Testis (tissue), 3 donors: Measurements from ENCODE around the gene PDGFD. TPM values are rescaled to one million over a fixed set of nuclear protein-coding genes. Genes with fewer than 3 reads are reported as not detected.
A peak's percentile ranks its signal among the peaks of the same experiment; 100 is the strongest.

ENCODE experiments used
- DNase-seq: peaks from one replicate; pipeline ENCODE4 v3.0.0-alpha.2; 2019
- H3K27ac ChIP-seq, 2 donors: fragments of 200-600 bp; sonication (generic); one replicate each; pipeline ENCODE4 v1.5.1; 2019
- H3K27me3 ChIP-seq: fragments of 200-600 bp; sonication (generic); one replicate; pipeline ENCODE4 v1.5.1; 2019
- H3K36me3 ChIP-seq: fragments of 200-600 bp; sonication (generic); one replicate; pipeline ENCODE4 v1.5.1; 2017; ENCODE audit warnings: low read depth; ENCODE audit errors: missing control alignments
- H3K4me1 ChIP-seq: fragments of 200-600 bp; sonication (generic); one replicate; pipeline ENCODE4 v1.5.1; 2019
- H3K4me3 ChIP-seq, 2 donors: fragments of 200-600 bp; sonication (generic); one replicate each; pipeline ENCODE4 v1.5.1; 2017 to 2019
- H3K9me3 ChIP-seq: fragments of 200-600 bp; sonication (generic); one replicate; pipeline ENCODE4 v1.5.1; 2017
- POLR2A ChIP-seq: fragments of 450-650 bp; IDR thresholded peaks from one replicate; pipeline ENCODE4 v1.6.1; 2017; ENCODE audit warnings: antibody characterized with exemption, mild to moderate bottlenecking, moderate library complexity
- WGBS, 2 donors: methylation state at CpG; one replicate each; pipeline ENCODE4 v1.1.5; 2018; 5-methylcytosine and 5-hydroxymethylcytosine counted together
- intact Hi-C: fragments of 100-400 bp; cut with DNase I; formaldehyde crosslinking; loops from one replicate; pipeline ENCODE4 v1.15.1; 2023; ENCODE audit warnings: low total_unique reads
- polyA plus RNA-seq: library from polyadenylated mRNA; stranded (reverse); fragments of 350-450 nt; fragmentation: Illumina TruSeq; extraction: RNeasy Lipid Tissue Mini Kit (QIAGEN cat#74804); gene quantifications from one replicate; pipeline ENCODE4 v1.2.3, GENCODE V29; 2014; ENCODE audit warnings: low read depth, low replicate concordance; ENCODE audit not compliant: insufficient read depth
- total RNA-seq, 2 donors: library from RNA; depleted of rRNA; stranded (reverse); fragments of >200 nt; gene quantifications; one replicate each; pipeline ENCODE4 v1.2.3, GENCODE V29; 2016
- TF ChIP-seq, protein P1 (sequence below), 3 experiments: fragments of 450-650 bp in 2 of 3; fragments of 200-600 bp in 1 of 3; sonication (generic) in 1 of 3; IDR thresholded peaks; one replicate each; pipeline ENCODE4 v1.5.1; 2016 to 2019; ENCODE audit warnings: antibody characterized with exemption in 3 of 3, mild to moderate bottlenecking in 2 of 3, moderate library complexity in 1 of 3

The PDGFD gene
- total and polyA plus RNA-seq, 3 donors from 2014 or later, result 6.0 to 8.1 (median 8.0) TPM

DNA sequence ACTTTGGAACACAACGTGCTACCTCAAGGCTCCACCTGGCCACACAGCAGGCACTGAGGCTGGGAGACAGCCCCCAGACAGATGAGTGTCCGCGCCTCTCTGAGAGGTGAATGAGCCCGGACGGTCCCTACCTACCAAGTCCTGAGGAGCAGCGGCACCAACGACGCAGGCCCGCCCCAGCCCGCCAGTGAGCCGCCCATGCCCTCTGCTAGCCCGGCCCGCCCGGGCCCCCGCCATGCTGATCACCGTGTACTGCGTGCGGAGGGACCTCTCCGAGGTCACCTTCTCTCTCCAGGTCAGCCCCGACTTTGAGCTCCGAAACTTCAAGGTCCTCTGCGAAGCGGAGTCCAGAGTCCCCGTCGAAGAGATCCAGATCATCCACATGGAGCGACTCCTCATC, 127.4 kb downstream of the PDGFD start, which contains the start of gene DDI1:
Gene DDI1 (plus strand): TSS at position 53 of the 400 bp plus-strand sequence. CDS start 183 bp downstream, at position 236.
- no peak for DNase-seq
- WGBS, 2 donors, result 47 to 76% methylated on average over 2 to 26 of the region's 26 CpGs

DNA sequence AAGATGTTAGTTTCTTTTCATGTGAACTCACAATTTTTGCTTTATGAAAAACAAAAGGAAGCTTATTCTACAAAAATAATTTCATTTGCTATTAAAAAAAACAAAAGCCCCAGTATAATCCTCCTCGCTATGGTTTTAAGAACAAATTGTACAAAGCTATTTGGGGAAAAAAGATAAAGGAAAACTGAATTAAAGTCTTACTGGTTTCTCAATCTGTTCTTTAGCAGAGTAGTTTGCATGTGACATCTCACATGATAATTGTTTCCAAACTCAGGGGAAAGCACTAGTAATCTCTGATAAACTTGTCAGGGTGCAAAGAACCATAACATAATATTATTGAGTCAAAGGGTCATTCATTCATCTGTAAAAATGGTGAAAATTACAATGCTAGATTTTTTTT, 130.4 kb downstream of the PDGFD start:
- no peak for DNase-seq
- no peaks in the 10 kb centered on the region for H3K9me3 ChIP-seq
- 26 to 37% methylated on average over 1 of the region's 1 CpG for WGBS, 2 donors
- H3K4me1 ChIP-seq, result peaks cover 16% of the 10 kb centered on the region
- H3K4me3 ChIP-seq, result no peak overlapping the region
- intact Hi-C loops, result no loop called here
- H3K27ac ChIP-seq, result peak overlapping the region; percentile 76 to 89
- H3K36me3 ChIP-seq, result no peaks in the 10 kb centered on the region
- TF ChIP-seq POLR2A, result no peak
- TF ChIP-seq, protein P1, sequence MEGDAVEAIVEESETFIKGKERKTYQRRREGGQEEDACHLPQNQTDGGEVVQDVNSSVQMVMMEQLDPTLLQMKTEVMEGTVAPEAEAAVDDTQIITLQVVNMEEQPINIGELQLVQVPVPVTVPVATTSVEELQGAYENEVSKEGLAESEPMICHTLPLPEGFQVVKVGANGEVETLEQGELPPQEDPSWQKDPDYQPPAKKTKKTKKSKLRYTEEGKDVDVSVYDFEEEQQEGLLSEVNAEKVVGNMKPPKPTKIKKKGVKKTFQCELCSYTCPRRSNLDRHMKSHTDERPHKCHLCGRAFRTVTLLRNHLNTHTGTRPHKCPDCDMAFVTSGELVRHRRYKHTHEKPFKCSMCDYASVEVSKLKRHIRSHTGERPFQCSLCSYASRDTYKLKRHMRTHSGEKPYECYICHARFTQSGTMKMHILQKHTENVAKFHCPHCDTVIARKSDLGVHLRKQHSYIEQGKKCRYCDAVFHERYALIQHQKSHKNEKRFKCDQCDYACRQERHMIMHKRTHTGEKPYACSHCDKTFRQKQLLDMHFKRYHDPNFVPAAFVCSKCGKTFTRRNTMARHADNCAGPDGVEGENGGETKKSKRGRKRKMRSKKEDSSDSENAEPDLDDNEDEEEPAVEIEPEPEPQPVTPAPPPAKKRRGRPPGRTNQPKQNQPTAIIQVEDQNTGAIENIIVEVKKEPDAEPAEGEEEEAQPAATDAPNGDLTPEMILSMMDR (IDR thresholded peaks at IDR 0.05), result no peak
- no peaks in the 10 kb centered on the region for H3K27me3 ChIP-seq

More for the DNA sequence above, 127.4 kb downstream of the PDGFD start, which contains the start of gene DDI1:
- H3K4me3 ChIP-seq, result peak within 1 kb of the TSS in 1 of 2 donors; percentile 27
- H3K4me1 ChIP-seq, result peaks cover 16% of the 10 kb centered on the region
- intact Hi-C loops, result no loop called here
- no peak within 1 kb of the TSS for H3K27ac ChIP-seq
- TF ChIP-seq, protein P1 (IDR thresholded peaks at IDR 0.05), result no peak
- no peak for TF ChIP-seq POLR2A
- H3K9me3 ChIP-seq, result no peaks in the 10 kb centered on the region
- no peaks in the 10 kb centered on the region for H3K27me3 ChIP-seq
- H3K36me3 ChIP-seq, result no peaks in the 10 kb centered on the region

DNA sequence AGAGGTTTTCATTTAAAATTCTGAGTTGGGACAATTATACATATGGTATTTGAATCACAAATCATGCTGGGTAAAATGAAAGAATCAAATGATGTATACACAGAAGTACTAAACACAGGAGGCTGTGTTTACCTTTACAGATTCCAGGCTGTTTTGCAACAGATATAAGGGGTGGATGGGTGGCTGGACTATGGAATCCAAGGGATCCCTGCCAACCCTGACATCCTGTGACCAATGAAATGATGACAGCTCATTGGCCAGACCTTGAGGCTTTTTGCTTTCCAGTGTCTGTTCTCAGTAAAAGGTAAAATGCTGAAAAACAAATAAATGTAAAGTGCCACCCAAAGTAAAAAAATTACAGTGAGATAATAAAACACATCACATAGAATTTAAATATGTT, 130.8 kb downstream of the PDGFD start:
- intact Hi-C loops, result no loop called here
- H3K4me1 ChIP-seq, result peaks cover 16% of the 10 kb centered on the region
- peak; percentile 51 for DNase-seq
- H3K36me3 ChIP-seq, result no peaks in the 10 kb centered on the region
- H3K4me3 ChIP-seq, result no peak overlapping the region
- no peaks in the 10 kb centered on the region for H3K9me3 ChIP-seq
- TF ChIP-seq, protein P1 (IDR thresholded peaks at IDR 0.05), result no peak
- H3K27me3 ChIP-seq, result no peaks in the 10 kb centered on the region
- H3K27ac ChIP-seq, result peak overlapping the region; percentile 76 to 89

- H3K4me3 ChIP-seq, result no peak overlapping the region
- intact Hi-C loops, result no loop called here
- DNase-seq, result no peak
- 25 to 34% methylated on average over 3 of the region's 3 CpGs for WGBS, 2 donors
- peak overlapping the region in 1 of 2 donors; percentile 38 for H3K27ac ChIP-seq
- peaks cover 9% of the 10 kb centered on the region for H3K4me1 ChIP-seq
- H3K27me3 ChIP-seq, result no peaks in the 10 kb centered on the region
- TF ChIP-seq, protein P1 (IDR thresholded peaks at IDR 0.05), result no peak
- TF ChIP-seq POLR2A, result no peak
- no peaks in the 10 kb centered on the region for H3K36me3 ChIP-seq
- no peaks in the 10 kb centered on the region for H3K9me3 ChIP-seq
Measured at GRCh38 chr11:104028476-104029263, 135.3 kb downstream of the PDGFD start.

DNA sequence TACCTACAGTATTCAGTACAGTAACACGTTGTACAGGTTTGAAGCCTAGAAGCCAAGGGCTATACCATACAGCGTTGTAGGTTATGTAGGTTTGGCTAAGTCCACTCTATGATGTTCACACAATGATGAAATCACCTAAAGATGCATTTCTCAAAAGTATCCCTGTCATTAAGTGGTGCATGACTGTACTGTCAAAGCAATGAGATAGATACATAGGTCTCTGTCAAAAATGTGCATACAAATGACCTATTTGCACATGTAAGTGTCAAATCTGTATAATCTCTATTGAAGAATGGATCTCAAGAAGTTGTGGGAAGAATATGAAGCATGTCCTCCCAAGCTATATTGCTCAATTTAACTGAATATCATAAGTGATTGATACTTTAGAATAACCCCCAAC, 139.4 kb downstream of the PDGFD start:
- Histone ChIP-seq H3K4me1 (no peaks in the 10 kb centered on the region), H3K4me3 (no peak overlapping the region), H3K9me3 (no peaks in the 10 kb centered on the region), H3K27me3 (no peaks in the 10 kb centered on the region), H3K27ac (no peak overlapping the region), H3K36me3 (no peaks in the 10 kb centered on the region)
- TF ChIP-seq, protein P1 (IDR thresholded peaks at IDR 0.05), result no peak
- TF ChIP-seq POLR2A, result no peak
- 87 to 94% methylated on average over 2 of the region's 2 CpGs for WGBS, 2 donors
- no peak for DNase-seq
- intact Hi-C loops, result no loop called here
